NCI-H146 treated with DMSO at 0.1 percent for 48 hours (cell line): Measurements from ENCODE around the gene POMT2.

Source experiments
- DNase-seq: peaks from one replicate; lab custom pipeline; 2025; ENCODE audit not compliant: unreplicated experiment; lab: John Stamatoyannopoulos, UW

The POMT2 gene

GRCh38 chr14:77243853-77244252, 76.8 kb downstream of the POMT2 start:
- DNase-seq, result no peak

GRCh38 chr14:77242752-77243151, 77.9 kb downstream of the POMT2 start:
- DNase-seq, result no peak

DNA sequence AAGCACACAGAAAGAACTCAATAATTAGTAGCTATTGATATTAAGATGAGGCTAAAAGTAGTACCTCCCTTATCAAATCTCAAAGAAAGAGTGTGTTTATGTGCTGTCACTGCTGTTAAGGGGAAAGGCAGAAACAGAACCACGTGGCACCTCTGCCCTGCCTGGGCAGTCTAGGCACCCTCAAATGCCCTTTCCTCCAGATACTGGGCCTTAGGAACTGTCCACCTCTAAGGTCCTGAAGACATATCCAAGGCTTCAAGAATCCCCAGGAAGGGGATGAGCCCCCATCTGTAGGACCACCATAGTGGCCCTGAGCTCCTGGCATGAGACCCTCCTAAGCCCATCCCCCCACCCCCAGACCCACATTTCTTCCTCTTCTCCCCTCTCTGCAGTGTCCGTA, 78.7 kb downstream of the POMT2 start:
- DNase-seq, result no peak

- no peak for DNase-seq
These were observed 80.3 kb downstream of the POMT2 start for GRCh38 chr14:77240336-77240915.

DNA sequence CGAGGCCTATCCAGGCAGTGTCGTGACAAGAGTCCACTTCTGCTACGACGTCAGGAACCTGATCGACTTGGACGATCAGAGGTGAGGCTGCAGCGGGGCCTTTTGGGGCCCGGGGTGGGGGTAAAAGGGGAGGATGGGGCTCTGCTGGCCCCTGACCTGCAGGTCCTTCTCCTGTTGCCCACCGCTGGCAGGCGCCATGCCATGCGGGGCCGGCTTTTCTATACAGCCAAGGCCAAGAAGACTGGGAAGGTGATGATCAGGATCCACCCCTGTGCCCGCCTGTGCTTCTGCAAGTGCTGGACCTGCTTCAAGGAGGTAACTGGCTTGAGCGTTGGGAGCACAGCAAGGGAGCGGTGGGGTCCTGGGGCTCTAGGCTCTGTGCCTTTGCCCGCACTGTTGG, 81.3 kb downstream of the POMT2 start:
- DNase-seq, result no peak

DNA sequence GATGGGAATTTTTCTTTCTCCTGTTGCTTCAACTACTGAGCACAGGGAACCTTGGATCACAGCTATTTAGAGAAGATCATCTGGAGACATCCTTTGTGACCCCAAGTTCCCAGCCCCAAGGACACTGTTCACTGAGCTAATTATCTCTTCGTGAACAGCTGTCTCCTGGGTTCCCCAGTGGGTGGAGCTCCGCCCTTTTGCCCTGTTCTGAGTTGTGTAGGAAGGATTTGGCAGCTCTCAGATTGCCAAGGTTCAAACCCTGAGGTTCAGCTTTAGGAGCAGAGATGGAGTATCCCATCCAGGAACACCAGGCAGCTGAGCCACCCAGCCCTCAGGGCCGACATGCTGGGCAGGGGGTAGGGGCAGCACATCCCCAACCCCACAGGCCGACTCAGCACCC, 81.7 kb downstream of the POMT2 start:
- DNase-seq, result no peak

GRCh38 chr14:77238356-77238755, 82.3 kb downstream of the POMT2 start:
- no peak for DNase-seq

DNA sequence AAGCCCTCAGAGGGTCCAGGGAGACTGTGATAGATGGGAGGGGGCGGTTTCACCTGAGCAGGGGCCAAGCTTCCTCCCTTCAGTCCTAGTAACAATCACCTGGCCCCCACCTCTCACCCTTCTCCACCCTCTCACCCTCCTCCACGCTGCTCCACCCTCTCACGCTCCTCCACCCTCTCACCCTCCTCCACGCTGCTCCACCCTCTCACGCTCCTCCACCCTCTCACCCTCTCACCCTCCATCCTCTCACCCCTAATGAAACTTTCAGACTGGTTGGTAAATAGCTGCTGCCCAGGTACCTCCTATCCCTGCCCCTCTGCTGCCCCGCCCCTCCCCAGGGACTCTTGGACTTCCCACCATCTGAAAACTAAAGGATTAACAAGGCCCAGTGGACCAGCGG, 83.9 kb downstream of the POMT2 start:
- no peak for DNase-seq

DNA sequence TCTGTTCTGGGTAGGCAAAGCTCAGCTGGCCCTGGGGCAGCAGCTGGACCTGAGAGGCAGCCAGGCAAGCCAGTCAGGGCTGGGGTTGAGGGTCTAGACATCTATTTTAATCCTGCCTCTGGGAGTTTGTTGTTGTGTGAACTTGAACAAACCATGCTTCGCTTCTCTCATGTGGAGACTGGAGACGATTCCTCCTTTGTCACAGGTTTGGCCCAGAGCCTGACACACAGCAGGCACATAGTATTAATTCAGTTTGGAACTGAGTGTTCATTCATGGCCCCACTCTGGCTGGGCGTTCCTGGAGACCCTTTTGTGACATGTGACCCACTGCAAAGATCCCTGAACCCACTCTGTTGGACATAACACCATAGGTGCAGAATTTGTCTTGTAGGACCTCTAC, 89.0 kb downstream of the POMT2 start:
- no peak for DNase-seq

DNA sequence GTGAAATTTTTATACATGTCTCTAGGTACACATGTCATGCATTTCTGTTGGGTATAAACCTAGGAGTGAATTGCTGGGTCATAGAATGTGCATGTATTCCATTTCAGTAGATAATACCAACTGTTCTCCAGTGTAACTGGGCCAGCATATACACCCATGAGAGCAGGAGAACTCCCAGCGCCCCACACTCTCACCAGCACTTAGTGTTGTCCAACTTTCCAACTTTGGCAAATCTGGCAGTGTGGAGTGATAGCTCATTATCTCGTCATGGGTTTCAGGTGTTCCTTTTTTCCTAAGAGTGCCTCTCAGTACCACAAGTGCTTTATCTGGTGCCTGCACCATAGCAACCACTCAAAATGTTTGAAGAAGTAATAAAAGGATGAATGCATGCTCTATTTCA, 89.8 kb downstream of the POMT2 start:
- no peak for DNase-seq

- DNase-seq, result no peak
These were observed 92.6 kb downstream of the POMT2 start for GRCh38 chr14:77228056-77228455.

GRCh38 chr14:77225892-77226557, 94.7 kb downstream of the POMT2 start:
- no peak for DNase-seq

- DNase-seq, result no peak
These were observed 95.4 kb downstream of the POMT2 start for GRCh38 chr14:77225254-77225653.
